H1 (cell line): ENCODE measurements around the gene MMP24.

Source experiments
- CBX5 ChIP-seq: fragments of 300-800, 300-1000 bp; sonication (generic); IDR thresholded peaks from 2 replicates; pipeline ENCODE4 v1.7.1; 2016; ENCODE audit warnings: antibody characterized with exemption, low read length, low read depth
- CTCF ChIP-seq, 3 experiments: IDR thresholded peaks; 1 replicate in 2 of 3; 2 replicates in 1 of 3; pipeline versions ENCODE4 v1.5.1 to v1.6.1; 2011; ENCODE audit warnings: low read length in 3 of 3, mild to moderate bottlenecking in 3 of 3, inconsistent platforms in 2 of 3, low read depth in 1 of 3, moderate library complexity in 1 of 3; ENCODE audit not compliant: insufficient read depth in 1 of 3; ENCODE audit errors: control extremely low read depth in 1 of 3
- GTF2F1 ChIP-seq: IDR thresholded peaks from 2 replicates; pipeline ENCODE4 v1.6.1; 2012; ENCODE audit warnings: low read depth, low read length, improper control_type of control experiment, borderline replicate concordance
- JUND ChIP-seq: IDR thresholded peaks from 2 replicates; pipeline ENCODE4 v1.6.1; 2011; ENCODE audit warnings: mild to moderate bottlenecking, improper control_type of control experiment, low read length
- POLR2A ChIP-seq, 2 experiments: IDR thresholded peaks; 1 replicate in 1 of 2; 2 replicates in 1 of 2; pipeline ENCODE4 v1.6.1; 2011; ENCODE audit warnings: low read depth in 2 of 2, low read length in 2 of 2, mild to moderate bottlenecking in 2 of 2; ENCODE audit errors: control extremely low read depth in 1 of 2
- POLR2AphosphoS5 ChIP-seq: IDR thresholded peaks from 2 replicates; pipeline ENCODE4 v1.6.1; 2011; ENCODE audit warnings: low read depth, low read length
- RNF2 ChIP-seq: fragments of 200-900, 300-1000 bp; sonication (generic); IDR thresholded peaks from 2 replicates; pipeline ENCODE4 v1.7.1; 2016; ENCODE audit warnings: borderline replicate concordance, low read depth, mild to moderate bottlenecking, antibody characterized with exemption, low read length; ENCODE audit not compliant: poor library complexity, severe bottlenecking; ENCODE audit errors: missing control alignments
- SP1 ChIP-seq: IDR thresholded peaks from 2 replicates; pipeline ENCODE4 v1.6.1; 2011; ENCODE audit warnings: low read depth, low read length

- TF ChIP-seq RNF2 (no peak), CTCF (IDR thresholded peaks at IDR 0.05; ENCODE audit: control extremely low read depth in 1 of 3, insufficient read depth in 1 of 3, low read depth in 1 of 3, low read length in 3 of 3) (no peak), SP1 (no peak), CBX5 (no peak), POLR2AphosphoS5 (no peak), GTF2F1 (no peak), JUND (no peak), POLR2A (IDR thresholded peaks at IDR 0.05; ENCODE audit: control extremely low read depth in 1 of 2, low read depth in 2 of 2, low read length in 2 of 2) (no peak)
Measured at GRCh38 chr20:35302421-35303335, 76.2 kb downstream of the MMP24 start.
